ENCODE data around the gene CENPM. TPM values are rescaled to one million over a fixed set of nuclear protein-coding genes. Genes with fewer than 3 reads are reported as not detected.

The CENPM gene
- total and polyA plus RNA-seq, 10 of the 15 experiments (the other 5 are each of a cell fraction or from before 2014, with no cell fraction given), result 36.7 to 212 (median 74.7) TPM

DNA sequence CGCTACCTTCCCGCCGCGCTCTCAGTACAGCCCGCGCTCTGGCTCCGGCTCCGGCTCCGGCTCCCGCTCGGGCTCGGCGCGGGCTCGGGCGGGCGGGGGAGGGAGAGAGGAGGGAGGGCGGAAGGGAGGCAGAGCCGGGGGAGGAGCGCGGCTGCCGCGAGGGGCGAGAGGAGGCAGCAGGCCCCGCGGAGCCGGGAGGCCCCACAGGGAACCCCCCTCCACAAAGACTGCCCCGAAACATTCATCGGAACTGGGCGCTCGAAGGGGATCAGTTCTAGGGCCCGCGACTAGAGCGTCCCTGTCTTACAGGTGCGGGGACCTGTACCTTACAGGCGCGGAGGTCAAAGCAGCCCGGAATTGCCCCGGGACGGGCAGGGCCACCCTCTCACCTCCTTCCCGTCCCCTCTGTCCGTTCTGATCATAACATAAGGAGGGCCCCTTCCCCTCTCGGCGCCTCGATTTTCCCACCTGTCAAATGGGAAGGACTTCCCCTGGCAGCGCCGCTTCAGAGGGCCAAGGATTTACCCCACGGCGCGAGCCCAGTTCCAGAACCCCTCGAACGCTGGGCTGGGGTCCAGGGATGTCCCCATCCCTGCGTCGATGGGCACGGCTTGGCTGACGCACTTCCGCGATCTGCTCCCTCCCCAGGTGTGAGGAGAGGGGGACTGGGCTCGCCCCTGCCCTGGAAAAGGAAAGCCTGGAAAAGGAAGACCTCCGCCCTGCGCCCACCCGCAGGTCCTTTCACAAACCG is 31.7 kb downstream of the CENPM start, which contains the start of gene SHISA8 (continued):
- TF ChIP-seq, protein P1, sequence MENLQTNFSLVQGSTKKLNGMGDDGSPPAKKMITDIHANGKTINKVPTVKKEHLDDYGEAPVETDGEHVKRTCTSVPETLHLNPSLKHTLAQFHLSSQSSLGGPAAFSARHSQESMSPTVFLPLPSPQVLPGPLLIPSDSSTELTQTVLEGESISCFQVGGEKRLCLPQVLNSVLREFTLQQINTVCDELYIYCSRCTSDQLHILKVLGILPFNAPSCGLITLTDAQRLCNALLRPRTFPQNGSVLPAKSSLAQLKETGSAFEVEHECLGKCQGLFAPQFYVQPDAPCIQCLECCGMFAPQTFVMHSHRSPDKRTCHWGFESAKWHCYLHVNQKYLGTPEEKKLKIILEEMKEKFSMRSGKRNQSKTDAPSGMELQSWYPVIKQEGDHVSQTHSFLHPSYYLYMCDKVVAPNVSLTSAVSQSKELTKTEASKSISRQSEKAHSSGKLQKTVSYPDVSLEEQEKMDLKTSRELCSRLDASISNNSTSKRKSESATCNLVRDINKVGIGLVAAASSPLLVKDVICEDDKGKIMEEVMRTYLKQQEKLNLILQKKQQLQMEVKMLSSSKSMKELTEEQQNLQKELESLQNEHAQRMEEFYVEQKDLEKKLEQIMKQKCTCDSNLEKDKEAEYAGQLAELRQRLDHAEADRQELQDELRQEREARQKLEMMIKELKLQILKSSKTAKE (IDR thresholded peaks at IDR 0.05; ENCODE audit: low read depth, poor library complexity, severe bottlenecking), result no peak
- TF ChIP-seq, protein P2, sequence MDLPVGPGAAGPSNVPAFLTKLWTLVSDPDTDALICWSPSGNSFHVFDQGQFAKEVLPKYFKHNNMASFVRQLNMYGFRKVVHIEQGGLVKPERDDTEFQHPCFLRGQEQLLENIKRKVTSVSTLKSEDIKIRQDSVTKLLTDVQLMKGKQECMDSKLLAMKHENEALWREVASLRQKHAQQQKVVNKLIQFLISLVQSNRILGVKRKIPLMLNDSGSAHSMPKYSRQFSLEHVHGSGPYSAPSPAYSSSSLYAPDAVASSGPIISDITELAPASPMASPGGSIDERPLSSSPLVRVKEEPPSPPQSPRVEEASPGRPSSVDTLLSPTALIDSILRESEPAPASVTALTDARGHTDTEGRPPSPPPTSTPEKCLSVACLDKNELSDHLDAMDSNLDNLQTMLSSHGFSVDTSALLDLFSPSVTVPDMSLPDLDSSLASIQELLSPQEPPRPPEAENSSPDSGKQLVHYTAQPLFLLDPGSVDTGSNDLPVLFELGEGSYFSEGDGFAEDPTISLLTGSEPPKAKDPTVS (IDR thresholded peaks at IDR 0.05; ENCODE audit: low read depth, low read length), result no peak
- no peak for TF ChIP-seq SMAD1 (IDR thresholded peaks at IDR 0.05; ENCODE audit: low read depth, partially characterized antibody)
- TF ChIP-seq WRNIP1 (IDR thresholded peaks at IDR 0.05; ENCODE audit: borderline replicate concordance, low read depth, low read length), result no peak
- no peak for TF ChIP-seq PML (IDR thresholded peaks at IDR 0.05; ENCODE audit: low read length)
- peak; percentile 60 for TF ChIP-seq POLR2A (IDR thresholded peaks at IDR 0.05; ENCODE audit: low read depth, low read length)
- no peak for TF ChIP-seq SMC3 (IDR thresholded peaks at IDR 0.05; ENCODE audit: borderline replicate concordance, low read length)
- TF ChIP-seq CEBPB (IDR thresholded peaks at IDR 0.05; ENCODE audit: borderline replicate concordance in 1 of 2, low read depth in 2 of 2, low read length in 2 of 2), result no peak

Data from GM12878 (cell line).